ENCODE results near the gene PRSS33. TPM values are rescaled to one million over a fixed set of nuclear protein-coding genes. Genes with fewer than 3 reads are reported as not detected.
A peak's percentile ranks its signal among the peaks of the same experiment; 100 is the strongest.

Gene PRSS33
- polyA plus RNA-seq, 2 of the 4 experiments (the other 2 are of a cell fraction), result 0.04 TPM; not detected in 1

DNA sequence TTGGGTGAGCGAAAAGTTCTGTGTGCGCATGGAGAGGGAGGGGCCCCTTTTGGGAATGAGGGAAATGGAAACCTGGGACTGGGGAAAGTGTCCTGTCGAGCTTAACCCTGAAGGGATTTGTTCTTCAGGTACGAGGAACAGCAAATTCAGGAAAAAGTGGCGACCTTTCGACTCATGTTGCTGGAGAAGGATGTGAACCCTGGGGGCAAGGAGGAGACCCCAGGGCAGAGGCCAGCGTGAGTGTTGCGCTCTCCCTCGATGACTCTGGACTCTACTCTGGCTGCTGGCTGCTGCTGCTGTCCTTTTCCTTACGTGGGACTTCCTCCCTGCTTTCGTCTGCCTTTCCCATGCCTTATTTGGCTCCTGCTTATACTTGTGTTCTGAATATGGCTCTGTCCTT lies 30.0 kb downstream of the PRSS33 start:
- peaks cover 23% of the 10 kb centered on the region for H3K4me1 ChIP-seq
- DNase-seq (ENCODE audit: low read depth in 1 of 2, low spot score in 1 of 2) (no peak), ATAC-seq (no peak), FAIRE-seq (no peak)
- 91% methylated on average over 11 of the region's 11 CpGs for WGBS (ENCODE audit: missing lambda C conversion rate)
- ChIA-PET POLR2A (no interaction called here), CTCF (interaction anchor here (0.8 to 3.0 kb wide), 4 partner anchors 7 to 111 kb away, joined by 3 to 10 read pairs (median 6); no protein-coding TSS in a partner anchor)
- H3K4me2 ChIP-seq, result no peak overlapping the region
- no peak for TF ChIP-seq CHD2 (IDR thresholded peaks at IDR 0.05; ENCODE audit: low read length, partially characterized antibody)
- no peak for TF ChIP-seq JUNB (IDR thresholded peaks at IDR 0.05)
- TF ChIP-seq, protein P1, sequence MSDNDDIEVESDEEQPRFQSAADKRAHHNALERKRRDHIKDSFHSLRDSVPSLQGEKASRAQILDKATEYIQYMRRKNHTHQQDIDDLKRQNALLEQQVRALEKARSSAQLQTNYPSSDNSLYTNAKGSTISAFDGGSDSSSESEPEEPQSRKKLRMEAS (IDR thresholded peaks at IDR 0.05), result no peak
- TF ChIP-seq JUN (IDR thresholded peaks at IDR 0.05), result no peak
- no peak for TF ChIP-seq HDAC2 (IDR thresholded peaks at IDR 0.05)
- no peak for TF ChIP-seq CHD4 (IDR thresholded peaks at IDR 0.05; ENCODE audit: borderline replicate concordance)
- no peak for TF ChIP-seq HOXB5 (CRISPR knock-in tag; IDR thresholded peaks at IDR 0.05)
- TF ChIP-seq EHF (CRISPR knock-in tag; IDR thresholded peaks at IDR 0.05), result no peak
- TF ChIP-seq RARB (CRISPR knock-in tag; IDR thresholded peaks at IDR 0.05), result no peak
- TF ChIP-seq, protein P2, sequence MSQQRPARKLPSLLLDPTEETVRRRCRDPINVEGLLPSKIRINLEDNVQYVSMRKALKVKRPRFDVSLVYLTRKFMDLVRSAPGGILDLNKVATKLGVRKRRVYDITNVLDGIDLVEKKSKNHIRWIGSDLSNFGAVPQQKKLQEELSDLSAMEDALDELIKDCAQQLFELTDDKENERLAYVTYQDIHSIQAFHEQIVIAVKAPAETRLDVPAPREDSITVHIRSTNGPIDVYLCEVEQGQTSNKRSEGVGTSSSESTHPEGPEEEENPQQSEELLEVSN (IDR thresholded peaks at IDR 0.05; ENCODE audit: borderline replicate concordance, low read depth), result no peak
- no peak for TF ChIP-seq ZNF302 (CRISPR knock-in tag; IDR thresholded peaks at IDR 0.05)
- TF ChIP-seq SMC3 (IDR thresholded peaks at IDR 0.05), result no peak
- TF ChIP-seq ZC3H11A (IDR thresholded peaks at IDR 0.05), result no peak
- TF ChIP-seq RCOR1 (IDR thresholded peaks at IDR 0.05; ENCODE audit: low read depth, low read length), result no peak
- no peak for TF ChIP-seq HOXA7 (CRISPR knock-in tag; IDR thresholded peaks at IDR 0.05)
- TF ChIP-seq TP53 (CRISPR knock-in tag; IDR thresholded peaks at IDR 0.05), result no peak
- TF ChIP-seq, protein P3, sequence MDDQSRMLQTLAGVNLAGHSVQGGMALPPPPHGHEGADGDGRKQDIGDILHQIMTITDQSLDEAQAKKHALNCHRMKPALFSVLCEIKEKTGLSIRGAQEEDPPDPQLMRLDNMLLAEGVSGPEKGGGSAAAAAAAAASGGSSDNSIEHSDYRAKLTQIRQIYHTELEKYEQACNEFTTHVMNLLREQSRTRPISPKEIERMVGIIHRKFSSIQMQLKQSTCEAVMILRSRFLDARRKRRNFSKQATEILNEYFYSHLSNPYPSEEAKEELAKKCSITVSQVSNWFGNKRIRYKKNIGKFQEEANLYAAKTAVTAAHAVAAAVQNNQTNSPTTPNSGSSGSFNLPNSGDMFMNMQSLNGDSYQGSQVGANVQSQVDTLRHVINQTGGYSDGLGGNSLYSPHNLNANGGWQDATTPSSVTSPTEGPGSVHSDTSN (IDR thresholded peaks at IDR 0.05), result no peak
- TF ChIP-seq NPAS2 (CRISPR knock-in tag; IDR thresholded peaks at IDR 0.05; ENCODE audit: borderline replicate concordance), result no peak
- TF ChIP-seq HOXB13 (CRISPR knock-in tag; IDR thresholded peaks at IDR 0.05; ENCODE audit: low read depth), result no peak
- TF ChIP-seq ZSCAN20 (CRISPR knock-in tag; IDR thresholded peaks at IDR 0.05), result no peak
- H3K27ac ChIP-seq, result no peak overlapping the region
- H3K4me3 ChIP-seq, result no peak overlapping the region
- no peaks in the 10 kb centered on the region for H3K9me3 ChIP-seq

DNA sequence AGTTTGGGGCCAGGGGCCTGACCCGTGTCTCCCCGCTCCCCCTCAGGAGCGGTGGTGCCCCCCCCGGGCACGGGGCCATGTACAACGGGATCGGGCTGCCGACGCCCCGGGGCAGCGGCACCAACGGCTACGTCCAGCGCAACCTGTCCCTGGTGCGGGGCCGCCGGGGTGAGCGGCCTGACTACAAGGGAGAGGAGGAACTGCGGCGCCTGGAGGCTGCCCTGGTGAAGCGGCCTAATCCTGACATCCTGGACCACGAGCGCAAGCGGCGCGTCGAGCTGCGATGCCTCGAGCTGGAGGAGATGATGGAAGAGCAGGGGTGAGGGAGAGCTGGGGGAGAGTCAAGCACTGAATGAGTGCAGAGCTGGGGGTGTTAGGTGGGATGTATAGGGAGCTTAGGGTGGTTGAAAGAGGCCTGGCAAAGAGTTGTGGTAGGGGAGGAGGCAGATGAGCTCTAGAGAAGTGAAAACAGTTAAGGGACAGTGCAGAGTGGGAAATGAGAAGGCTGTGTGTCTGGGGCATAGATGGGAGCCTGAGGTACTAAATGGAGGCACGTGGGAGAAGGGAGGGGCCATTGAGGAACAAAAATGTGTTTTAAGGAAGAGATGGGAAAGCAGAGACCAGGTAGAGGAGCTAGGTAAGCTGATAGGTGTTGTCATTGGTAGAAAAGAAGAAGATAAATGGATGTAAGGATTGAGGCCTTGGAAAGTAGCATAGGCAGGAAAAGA lies 30.9 kb downstream of the PRSS33 start:
- ChIA-PET POLR2A (no interaction called here), CTCF (interaction anchor here (0.8 to 2.1 kb wide), 4 partner anchors 8 to 112 kb away, joined by 3 to 6 read pairs (median 4); no protein-coding TSS in a partner anchor)
- 93% methylated on average over 30 of the region's 30 CpGs for WGBS (ENCODE audit: missing lambda C conversion rate)

DNA sequence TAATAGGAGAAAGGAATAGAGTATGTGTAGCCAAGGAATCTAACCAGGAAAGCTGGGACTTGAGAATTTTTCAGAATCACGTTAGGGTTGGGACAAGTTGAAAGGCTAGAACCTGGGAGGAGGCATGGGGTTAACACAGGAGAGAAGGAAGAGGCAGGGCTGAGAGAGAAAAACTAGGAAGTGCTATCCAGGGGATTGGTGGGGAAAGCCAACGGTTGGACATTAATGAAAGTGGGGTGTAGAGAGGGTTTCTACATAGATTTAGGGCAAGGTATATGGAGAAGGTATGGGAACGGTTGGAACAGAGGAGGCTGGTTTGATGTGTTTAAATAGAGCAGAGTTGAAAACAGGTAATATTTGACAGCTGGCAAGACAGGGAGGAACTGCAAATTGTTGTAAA lies 32.2 kb downstream of the PRSS33 start:
- ATAC-seq, result no peak

More for the DNA sequence above, 30.9 kb downstream of the PRSS33 start:
- no peak for FAIRE-seq
- DNase-seq (ENCODE audit: low read depth in 1 of 2, low spot score in 1 of 2), result no peak
- no peak for ATAC-seq
- 0 out of 3 replicates have a peak, but pooled peaks cover 2% of the 10 kb centered on the region for H3K9me3 ChIP-seq
- TF ChIP-seq CBX8 (IDR thresholded peaks at IDR 0.05) (no peak), SREBF2 (IDR thresholded peaks at IDR 0.05) (no peak)
- no peak overlapping the region for H3K4me3 ChIP-seq
- peak overlapping the region; percentile 94; the same call in 1 of the 3 replicates for H3K4me2 ChIP-seq
- H3K27ac ChIP-seq, result no peak overlapping the region
- H3K4me1 ChIP-seq, result peaks cover 27% of the 10 kb centered on the region

More for the DNA sequence above, 32.2 kb downstream of the PRSS33 start:
- ChIA-PET CTCF (no interaction called here), POLR2A (interaction anchor here (1.5 kb wide), 1 partner anchor 17 kb away, joined by 3 read pairs; no protein-coding TSS in a partner anchor)
- H3K27ac ChIP-seq, result no peak overlapping the region
- TF ChIP-seq, protein P4, sequence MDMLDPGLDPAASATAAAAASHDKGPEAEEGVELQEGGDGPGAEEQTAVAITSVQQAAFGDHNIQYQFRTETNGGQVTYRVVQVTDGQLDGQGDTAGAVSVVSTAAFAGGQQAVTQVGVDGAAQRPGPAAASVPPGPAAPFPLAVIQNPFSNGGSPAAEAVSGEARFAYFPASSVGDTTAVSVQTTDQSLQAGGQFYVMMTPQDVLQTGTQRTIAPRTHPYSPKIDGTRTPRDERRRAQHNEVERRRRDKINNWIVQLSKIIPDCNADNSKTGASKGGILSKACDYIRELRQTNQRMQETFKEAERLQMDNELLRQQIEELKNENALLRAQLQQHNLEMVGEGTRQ (IDR thresholded peaks at IDR 0.05), result no peak
- TF ChIP-seq, protein P1 (IDR thresholded peaks at IDR 0.05), result no peak
- no peak for TF ChIP-seq NFE2L2 (conservative IDR thresholded peaks at IDR 0.05; ENCODE audit: low read length)
- TF ChIP-seq SREBF2 (IDR thresholded peaks at IDR 0.05), result no peak
- no peak for TF ChIP-seq RARB (CRISPR knock-in tag; IDR thresholded peaks at IDR 0.05)
- TF ChIP-seq POLR2AphosphoS2 (conservative IDR thresholded peaks at IDR 0.05; ENCODE audit: low read length), result no peak
- TF ChIP-seq MAFK (IDR thresholded peaks at IDR 0.05; ENCODE audit: partially characterized antibody), result no peak
- TF ChIP-seq HOXB13 (CRISPR knock-in tag; IDR thresholded peaks at IDR 0.05; ENCODE audit: low read depth), result no peak
- TF ChIP-seq CHD4 (IDR thresholded peaks at IDR 0.05; ENCODE audit: borderline replicate concordance), result no peak
- TF ChIP-seq RAD21 (conservative IDR thresholded peaks at IDR 0.05 in 1 of 2, IDR thresholded peaks at IDR 0.05 in 1 of 2), result no peak
- TF ChIP-seq BHLHE40 (IDR thresholded peaks at IDR 0.05; ENCODE audit: low read depth, low read length), result no peak
- no peak for TF ChIP-seq EHF (CRISPR knock-in tag; IDR thresholded peaks at IDR 0.05)
- H3K4me1 ChIP-seq, result peaks cover 33% of the 10 kb centered on the region
- DNase-seq (ENCODE audit: low read depth in 1 of 2, low spot score in 1 of 2) (no peak), FAIRE-seq (no peak)
- H3K9me3 ChIP-seq, result peaks cover 5% of the 10 kb centered on the region; the same call in 1 of the 3 replicates
- 66% methylated on average over 3 of the region's 3 CpGs for WGBS (ENCODE audit: missing lambda C conversion rate)
- H3K4me3 ChIP-seq, result peak overlapping the region; percentile 75; the same call in 2 of the 3 replicates
- peak overlapping the region; percentile 94 for H3K4me2 ChIP-seq
